Lung (tissue), 12 donors: ENCODE data around the gene ASZ1. TPM values are rescaled to one million over a fixed set of nuclear protein-coding genes. Genes with fewer than 3 reads are reported as not detected.

Experiments
- ATAC-seq: fragments of 200-7000 bp; cut with Tn5 transposase; one replicate; pipeline ENCODE4 v1.9.1; 2020; ENCODE audit warnings: moderate number of reproducible peaks; ENCODE audit not compliant: insufficient read depth, low FRiP score
- DNase-seq, 3 donors: peaks; one replicate each; pipeline ENCODE4 v3.0.0-alpha.2; 2013 to 2017
- H3K27ac ChIP-seq, 2 donors: one replicate each; pipeline ENCODE4 v1.5.1; 2013; ENCODE audit warnings: mild to moderate bottlenecking in 2 of 2, moderate library complexity in 2 of 2, control low read depth in 1 of 2, inconsistent platforms in 1 of 2, low read depth in 1 of 2, low read length in 1 of 2
- H3K27me3 ChIP-seq, 3 donors: one replicate each; pipeline ENCODE4 v1.5.1; 2013; ENCODE audit warnings: low read length in 2 of 3; ENCODE audit not compliant: control insufficient read depth in 3 of 3, insufficient read depth in 3 of 3
- H3K36me3 ChIP-seq, 4 donors: one replicate each; pipeline ENCODE4 v1.5.1; 2013; ENCODE audit warnings: low read length in 4 of 4, mild to moderate bottlenecking in 1 of 4, moderate library complexity in 1 of 4; ENCODE audit not compliant: control insufficient read depth in 4 of 4, insufficient read depth in 4 of 4
- H3K4me1 ChIP-seq, 5 donors: one replicate each; pipeline ENCODE4 v1.5.1; 2013; ENCODE audit warnings: low read length in 5 of 5, mild to moderate bottlenecking in 2 of 5, moderate library complexity in 1 of 5; ENCODE audit not compliant: control insufficient read depth in 5 of 5, insufficient read depth in 5 of 5
- H3K4me3 ChIP-seq: one replicate; pipeline ENCODE4 v1.5.1; 2013; ENCODE audit warnings: mild to moderate bottlenecking, control low read depth, moderate library complexity
- H3K9ac ChIP-seq, 2 donors: one replicate each; pipeline ENCODE4 v1.5.1; 2013; ENCODE audit warnings: low read length in 2 of 2, control low read depth in 1 of 2; ENCODE audit not compliant: insufficient read depth in 1 of 2
- H3K9me3 ChIP-seq, 4 donors: one replicate each; pipeline ENCODE4 v1.5.1; 2013; ENCODE audit warnings: low read length in 3 of 4, mild to moderate bottlenecking in 1 of 4, moderate library complexity in 1 of 4; ENCODE audit not compliant: control insufficient read depth in 4 of 4, insufficient read depth in 3 of 4
- CTCF ChIP-seq: IDR thresholded peaks from 2 replicates; pipeline ENCODE4 v1.5.1; 2012; ENCODE audit warnings: mild to moderate bottlenecking; ENCODE audit errors: control extremely low read depth, extremely low read depth
- WGBS, 2 donors: extraction: QIAGEN DNeasy Blood & Tissue Kit; methylation state at CpG; one replicate each; pipeline ENCODE4 v1.1.7; 2013; 5-methylcytosine and 5-hydroxymethylcytosine counted together
- polyA plus RNA-seq, 2 donors: library from polyadenylated mRNA; stranded (reverse); fragments of 200-250 nt; gene quantifications; one replicate each; pipeline ENCODE4 v1.2.1, GENCODE V29; 2013
- total RNA-seq, 2 donors: library from RNA; depleted of rRNA in 1 of 2; stranded (reverse); fragments of >200 nt in 1 of 2; gene quantifications; one replicate each; pipeline ENCODE4 v1.2.1, GENCODE V29; 2014 to 2021
- donor health status: control.
- donor health status: control.
- donor health status: Bipolar disorder and iron deficiency.
- donor health status: healthy.
- donor health status: DM: yes; HTN: yes; CAD: no.

Gene ASZ1
- total and polyA plus RNA-seq, 4 donors: 0.05 to 0.40 (median 0.11) TPM

GRCh38 chr7:117411539-117411938 is 15.8 kb downstream of the ASZ1 start:
- WGBS, 2 donors: 87 to 92% methylated on average over 3 of the region's 3 CpGs
- Histone ChIP-seq H3K4me3 (no peak overlapping the region), H3K9ac (no peak overlapping the region), H3K27me3 (no peaks in the 10 kb centered on the region), H3K36me3 (no peaks in the 10 kb centered on the region), H3K9me3 (no peaks in the 10 kb centered on the region), H3K27ac (no peak overlapping the region), H3K4me1 (peaks cover 0 to 2% (median 0%) of the 10 kb centered on the region in 5 donors)
- ATAC-seq: no peak
- TF ChIP-seq CTCF: no peak
- no peak for DNase-seq

- Histone ChIP-seq H3K4me1 (peaks cover 0 to 2% (median 0%) of the 10 kb centered on the region in 5 donors), H3K9me3 (no peaks in the 10 kb centered on the region), H3K4me3 (no peak overlapping the region), H3K27me3 (no peaks in the 10 kb centered on the region), H3K9ac (no peak overlapping the region), H3K27ac (no peak overlapping the region), H3K36me3 (no peaks in the 10 kb centered on the region)
- DNase-seq (no peak), ATAC-seq (no peak)
- TF ChIP-seq CTCF: no peak
- 88 to 93% methylated on average over 1 of the region's 1 CpG for WGBS, 2 donors
Measured at GRCh38 chr7:117408831-117409230, 18.5 kb downstream of the ASZ1 start.

- no peak for TF ChIP-seq CTCF
- Histone ChIP-seq H3K9ac (no peak overlapping the region), H3K36me3 (no peaks in the 10 kb centered on the region), H3K27me3 (no peaks in the 10 kb centered on the region), H3K4me3 (no peak overlapping the region), H3K4me1 (no peaks in the 10 kb centered on the region), H3K9me3 (no peaks in the 10 kb centered on the region), H3K27ac (no peak overlapping the region)
- WGBS, 2 donors: 89 to 90% methylated on average over 3 of the region's 3 CpGs
- ATAC-seq (no peak), DNase-seq (no peak)
Measured at GRCh38 chr7:117405519-117405918, 21.8 kb downstream of the ASZ1 start.

- Histone ChIP-seq H3K27ac (no peak overlapping the region), H3K4me1 (no peaks in the 10 kb centered on the region), H3K27me3 (no peaks in the 10 kb centered on the region), H3K9me3 (no peaks in the 10 kb centered on the region), H3K9ac (no peak overlapping the region), H3K4me3 (no peak overlapping the region), H3K36me3 (no peaks in the 10 kb centered on the region)
- 96 to 98% methylated on average over 8 of the region's 8 CpGs for WGBS, 2 donors
- TF ChIP-seq CTCF: no peak
- DNase-seq: no peak
- no peak for ATAC-seq
Measured at GRCh38 chr7:117403737-117404136, 23.6 kb downstream of the ASZ1 start.
